ENCODE measurements around the gene ADNP.

GRCh38 chr20:50848341-50848808, 82.9 kb downstream of the ADNP start:
- TF ChIP-seq, protein P1, sequence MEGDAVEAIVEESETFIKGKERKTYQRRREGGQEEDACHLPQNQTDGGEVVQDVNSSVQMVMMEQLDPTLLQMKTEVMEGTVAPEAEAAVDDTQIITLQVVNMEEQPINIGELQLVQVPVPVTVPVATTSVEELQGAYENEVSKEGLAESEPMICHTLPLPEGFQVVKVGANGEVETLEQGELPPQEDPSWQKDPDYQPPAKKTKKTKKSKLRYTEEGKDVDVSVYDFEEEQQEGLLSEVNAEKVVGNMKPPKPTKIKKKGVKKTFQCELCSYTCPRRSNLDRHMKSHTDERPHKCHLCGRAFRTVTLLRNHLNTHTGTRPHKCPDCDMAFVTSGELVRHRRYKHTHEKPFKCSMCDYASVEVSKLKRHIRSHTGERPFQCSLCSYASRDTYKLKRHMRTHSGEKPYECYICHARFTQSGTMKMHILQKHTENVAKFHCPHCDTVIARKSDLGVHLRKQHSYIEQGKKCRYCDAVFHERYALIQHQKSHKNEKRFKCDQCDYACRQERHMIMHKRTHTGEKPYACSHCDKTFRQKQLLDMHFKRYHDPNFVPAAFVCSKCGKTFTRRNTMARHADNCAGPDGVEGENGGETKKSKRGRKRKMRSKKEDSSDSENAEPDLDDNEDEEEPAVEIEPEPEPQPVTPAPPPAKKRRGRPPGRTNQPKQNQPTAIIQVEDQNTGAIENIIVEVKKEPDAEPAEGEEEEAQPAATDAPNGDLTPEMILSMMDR (IDR thresholded peaks at IDR 0.05) = no peak
- TF ChIP-seq POLR2A (IDR thresholded peaks at IDR 0.05) = no peak

All from esophagus squamous epithelium (tissue), 4 donors.